ENCODE data around the gene DNAJC2. TPM values are rescaled to one million over a fixed set of nuclear protein-coding genes. Genes with fewer than 3 reads are reported as not detected.

The DNAJC2 gene
- total RNA-seq, 2 donors from 2014 or later: 40.8 to 43.0 TPM

- Histone ChIP-seq H3K27ac (ENCODE audit: low read depth, low read length) (no peak overlapping the region), H3K36me3 (ENCODE audit: control insufficient read depth, insufficient read depth, low read length) (no peaks in the 10 kb centered on the region), H3K9ac (ENCODE audit: extremely low read depth, low read length, poor library complexity, severe bottlenecking) (no peak overlapping the region), H3K4me1 (ENCODE audit: control insufficient read depth, insufficient read depth, low read length) (no peaks in the 10 kb centered on the region), H3K9me3 (ENCODE audit: control insufficient read depth, low read length) (no peaks in the 10 kb centered on the region), H3K4me3 (ENCODE audit: low read length) (no peak overlapping the region), H3K27me3 (ENCODE audit: control insufficient read depth, insufficient read depth, low read length, poor library complexity, severe bottlenecking) (no peaks in the 10 kb centered on the region)
- Mint-ChIP-seq H3K36me3 (ENCODE audit: low read depth) (no peaks in the 10 kb centered on the region), H3K4me1 (peaks cover 6% of the 10 kb centered on the region), H3K4me3 (no peak overlapping the region), H3K9me3 (no peaks in the 10 kb centered on the region), H3K27ac (no peak overlapping the region), H3K27me3 (ENCODE audit: insufficient read depth) (no peaks in the 10 kb centered on the region)
- 57 to 76% methylated on average over 1 to 2 of the region's 3 CpGs for WGBS, 2 experiments (ENCODE audit: insufficient coverage in 1 of 2, insufficient read length in 1 of 2)
- TF ChIP-seq, protein P1, sequence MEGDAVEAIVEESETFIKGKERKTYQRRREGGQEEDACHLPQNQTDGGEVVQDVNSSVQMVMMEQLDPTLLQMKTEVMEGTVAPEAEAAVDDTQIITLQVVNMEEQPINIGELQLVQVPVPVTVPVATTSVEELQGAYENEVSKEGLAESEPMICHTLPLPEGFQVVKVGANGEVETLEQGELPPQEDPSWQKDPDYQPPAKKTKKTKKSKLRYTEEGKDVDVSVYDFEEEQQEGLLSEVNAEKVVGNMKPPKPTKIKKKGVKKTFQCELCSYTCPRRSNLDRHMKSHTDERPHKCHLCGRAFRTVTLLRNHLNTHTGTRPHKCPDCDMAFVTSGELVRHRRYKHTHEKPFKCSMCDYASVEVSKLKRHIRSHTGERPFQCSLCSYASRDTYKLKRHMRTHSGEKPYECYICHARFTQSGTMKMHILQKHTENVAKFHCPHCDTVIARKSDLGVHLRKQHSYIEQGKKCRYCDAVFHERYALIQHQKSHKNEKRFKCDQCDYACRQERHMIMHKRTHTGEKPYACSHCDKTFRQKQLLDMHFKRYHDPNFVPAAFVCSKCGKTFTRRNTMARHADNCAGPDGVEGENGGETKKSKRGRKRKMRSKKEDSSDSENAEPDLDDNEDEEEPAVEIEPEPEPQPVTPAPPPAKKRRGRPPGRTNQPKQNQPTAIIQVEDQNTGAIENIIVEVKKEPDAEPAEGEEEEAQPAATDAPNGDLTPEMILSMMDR (conservative IDR thresholded peaks at IDR 0.05): no peak
- no peak for DNase-seq
Observed at GRCh38 chr7:103379270-103379975, 34.9 kb upstream of the DNAJC2 start.

- 78 to 84% methylated on average over 4 to 6 of the region's 6 CpGs for WGBS, 2 experiments (ENCODE audit: insufficient coverage in 1 of 2, insufficient read length in 1 of 2)
- H3K36me3 ChIP-seq (ENCODE audit: control insufficient read depth, insufficient read depth, low read length): peaks cover 10% of the 10 kb centered on the region
Observed at GRCh38 chr7:103373866-103374643, 29.5 kb upstream of the DNAJC2 start.

GRCh38 chr7:103369432-103369831, 24.9 kb upstream of the DNAJC2 start:
- Histone ChIP-seq H3K4me1 (ENCODE audit: control insufficient read depth, insufficient read depth, low read length) (no peaks in the 10 kb centered on the region), H3K27me3 (ENCODE audit: control insufficient read depth, insufficient read depth, low read length, poor library complexity, severe bottlenecking) (no peaks in the 10 kb centered on the region), H3K9me3 (ENCODE audit: control insufficient read depth, low read length) (no peaks in the 10 kb centered on the region), H3K36me3 (ENCODE audit: control insufficient read depth, insufficient read depth, low read length) (peaks cover 53% of the 10 kb centered on the region), H3K4me3 (ENCODE audit: low read length) (no peak overlapping the region), H3K9ac (ENCODE audit: extremely low read depth, low read length, poor library complexity, severe bottlenecking) (no peak overlapping the region), H3K27ac (ENCODE audit: low read depth, low read length) (no peak overlapping the region)
- TF ChIP-seq, protein P1 (conservative IDR thresholded peaks at IDR 0.05): no peak
- WGBS, 2 experiments (ENCODE audit: insufficient coverage in 1 of 2, insufficient read length in 1 of 2): 91 to 94% methylated on average over 5 of the region's 5 CpGs
- DNase-seq: no peak
- Mint-ChIP-seq H3K9me3 (no peaks in the 10 kb centered on the region), H3K36me3 (ENCODE audit: low read depth) (peaks cover 36% of the 10 kb centered on the region), H3K27ac (no peak overlapping the region), H3K27me3 (ENCODE audit: insufficient read depth) (no peaks in the 10 kb centered on the region), H3K4me3 (no peak overlapping the region), H3K4me1 (no peaks in the 10 kb centered on the region)

More at GRCh38 chr7:103373866-103374643, 29.5 kb upstream of the DNAJC2 start:
- Mint-ChIP-seq H3K27me3 (ENCODE audit: insufficient read depth) (no peaks in the 10 kb centered on the region), H3K36me3 (ENCODE audit: low read depth) (peaks cover 2% of the 10 kb centered on the region), H3K4me3 (no peak overlapping the region), H3K27ac (no peak overlapping the region), H3K9me3 (no peaks in the 10 kb centered on the region), H3K4me1 (no peaks in the 10 kb centered on the region)
- no peaks in the 10 kb centered on the region for H3K27me3 ChIP-seq (ENCODE audit: control insufficient read depth, insufficient read depth, low read length, poor library complexity, severe bottlenecking)
- H3K4me1 ChIP-seq (ENCODE audit: control insufficient read depth, insufficient read depth, low read length): no peaks in the 10 kb centered on the region
- no peak overlapping the region for H3K4me3 ChIP-seq (ENCODE audit: low read length)
- no peak overlapping the region for H3K9ac ChIP-seq (ENCODE audit: extremely low read depth, low read length, poor library complexity, severe bottlenecking)
- no peaks in the 10 kb centered on the region for H3K9me3 ChIP-seq (ENCODE audit: control insufficient read depth, low read length)
- TF ChIP-seq, protein P1 (conservative IDR thresholded peaks at IDR 0.05): no peak
- no peak overlapping the region for H3K27ac ChIP-seq (ENCODE audit: low read depth, low read length)
- DNase-seq: no peak
